Urothelium cell line (cell line): ENCODE data around the gene WDFY3.

Experiments
- DNase-seq: peaks from one replicate; pipeline ENCODE4 v3.0.0; 2011; ENCODE audit warnings: low spot score, mixed read lengths
- FAIRE-seq: peaks from 2 replicates; lab custom pipeline; 2011; peaks lifted over from hg19 to GRCh38; lab: Jason Lieb, UNC

The WDFY3 gene

GRCh38 chr4:84952004-84952403 is 14.5 kb downstream of the WDFY3 start:
- DNase-seq = peak; percentile 19
- no peak for FAIRE-seq

GRCh38 chr4:84948056-84948455 is 18.4 kb downstream of the WDFY3 start:
- no peak for DNase-seq
- FAIRE-seq = no peak

- DNase-seq (no peak), FAIRE-seq (no peak)
Observed at GRCh38 chr4:84944947-84945346, 21.5 kb downstream of the WDFY3 start.

- DNase-seq (no peak), FAIRE-seq (no peak)
Observed at GRCh38 chr4:84940960-84941359, 25.5 kb downstream of the WDFY3 start.

- FAIRE-seq (no peak), DNase-seq (no peak)
Observed at GRCh38 chr4:84939113-84939512, 27.4 kb downstream of the WDFY3 start.

- FAIRE-seq = no peak
- peak; percentile 43 for DNase-seq
Observed at GRCh38 chr4:84938316-84938715, 28.2 kb downstream of the WDFY3 start.

GRCh38 chr4:84937381-84937977 is 29.0 kb downstream of the WDFY3 start:
- no peak for DNase-seq
- no peak for FAIRE-seq

GRCh38 chr4:84936123-84936522 is 30.4 kb downstream of the WDFY3 start:
- FAIRE-seq = no peak

GRCh38 chr4:84932462-84932861 is 34.0 kb downstream of the WDFY3 start:
- DNase-seq (no peak), FAIRE-seq (no peak)

More at GRCh38 chr4:84936123-84936522, 30.4 kb downstream of the WDFY3 start:
- no peak for DNase-seq

GRCh38 chr4:84931961-84932360 is 34.5 kb downstream of the WDFY3 start:
- FAIRE-seq (no peak), DNase-seq (no peak)

- no peak for DNase-seq
- no peak for FAIRE-seq
Observed at GRCh38 chr4:84931274-84931673, 35.2 kb downstream of the WDFY3 start.

- no peak for FAIRE-seq
- DNase-seq = no peak
Observed at GRCh38 chr4:84928089-84928488, 38.4 kb downstream of the WDFY3 start.

GRCh38 chr4:84927428-84927827 is 39.1 kb downstream of the WDFY3 start:
- FAIRE-seq (no peak), DNase-seq (no peak)

GRCh38 chr4:84925558-84925957 is 40.9 kb downstream of the WDFY3 start:
- no peak for FAIRE-seq
- DNase-seq = no peak

GRCh38 chr4:84924434-84924833 is 42.1 kb downstream of the WDFY3 start:
- no peak for DNase-seq
- FAIRE-seq = no peak

- DNase-seq (peak; percentile 5), FAIRE-seq (no peak)
Observed at GRCh38 chr4:84920617-84921016, 45.9 kb downstream of the WDFY3 start.

GRCh38 chr4:84917869-84918600 is 48.5 kb downstream of the WDFY3 start:
- DNase-seq (no peak), FAIRE-seq (no peak)

GRCh38 chr4:84917086-84917821 is 49.2 kb downstream of the WDFY3 start:
- FAIRE-seq = no peak
- DNase-seq = no peak

GRCh38 chr4:84916227-84916626 is 50.3 kb downstream of the WDFY3 start:
- FAIRE-seq = no peak
- no peak for DNase-seq

- FAIRE-seq = no peak
- DNase-seq = no peak
Observed at GRCh38 chr4:84915396-84915780, 51.1 kb downstream of the WDFY3 start.

- FAIRE-seq = no peak
- no peak for DNase-seq
Observed at GRCh38 chr4:84914686-84915395, 51.6 kb downstream of the WDFY3 start.
